Endothelial cell of umbilical vein (primary cell): ENCODE measurements around the gene TLR8. TPM values are rescaled to one million over a fixed set of nuclear protein-coding genes. Genes with fewer than 3 reads are reported as not detected.

Source experiments
- BruUV-seq: library from RNA; stranded (reverse); fragments of 400-500 nt; replicated peaks from 2 replicates; lab custom pipeline; 2021; lab: Mats Ljungman, UMichigan
- CTCF ChIA-PET: fragments of 300-600, 350-600 bp; sonication (Branson Sonifier 250); formaldehyde crosslinking; loops from one replicate; lab custom pipeline; 2021; ENCODE audit warnings: antibody characterized with exemption, inconsistent platforms; lab: Charles Lee
- POLR2A ChIA-PET: fragments of 300-600, 350-600 bp; sonication (Branson Sonifier 250); formaldehyde crosslinking; loops from one replicate; lab custom pipeline; 2021; ENCODE audit warnings: antibody characterized with exemption, inconsistent platforms; lab: Charles Lee
- DNase-seq: peaks from one replicate; pipeline ENCODE4 v3.0.0-alpha.2; 2011; ENCODE audit warnings: low read depth, low spot score
- FAIRE-seq: peaks from 2 replicates; lab custom pipeline; 2011; peaks lifted over from hg19 to GRCh38; lab: Jason Lieb, UNC
- H2AFZ ChIP-seq: 2 replicates; pipeline ENCODE4 v1.6.0; 2012; ENCODE audit warnings: low read depth, low read length, control low read depth, inconsistent platforms
- H3K27ac ChIP-seq: 2 replicates; pipeline ENCODE4 v1.5.1; 2011; ENCODE audit warnings: low read depth, mild to moderate bottlenecking, control low read depth, low read length, moderate library complexity; ENCODE audit not compliant: insufficient read depth
- H3K27me3 ChIP-seq, 2 experiments: 2 replicates each; pipeline versions ENCODE4 v1.6.0 to v1.6.1; 2011; ENCODE audit warnings: low read length in 2 of 2, mixed read lengths in 1 of 2; ENCODE audit not compliant: control insufficient read depth in 2 of 2, insufficient read depth in 2 of 2
- H3K36me3 ChIP-seq, 2 experiments: 2 replicates in 1 of 2; 3 replicates in 1 of 2; pipeline ENCODE4 v1.5.1; 2011; ENCODE audit warnings: low read length in 2 of 2, mild to moderate bottlenecking in 1 of 2, moderate library complexity in 1 of 2; ENCODE audit not compliant: control insufficient read depth in 2 of 2, insufficient read depth in 2 of 2; ENCODE audit errors: extremely low read depth in 1 of 2
- H3K4me1 ChIP-seq: 3 replicates; pipeline ENCODE4 v1.5.1; 2011; ENCODE audit warnings: mild to moderate bottlenecking, low read length; ENCODE audit not compliant: control insufficient read depth, insufficient read depth; ENCODE audit errors: extremely low read depth
- H3K4me2 ChIP-seq: 2 replicates; pipeline ENCODE4 v1.6.1; 2011; ENCODE audit warnings: low read length, control low read depth, mixed read lengths; ENCODE audit not compliant: insufficient read depth
- H3K4me3 ChIP-seq, 3 experiments: fragments of 200-600 bp in 1 of 3; sonication (generic), shearing (Covaris generic) in 1 of 3; replicated peaks in 1 of 3; 2 replicates each; pipeline ENCODE4 v1.5.1; 2011 to 2016; ENCODE audit warnings: control low read depth in 3 of 3, low read length in 3 of 3, mild to moderate bottlenecking in 2 of 3, inconsistent platforms in 1 of 3, low read depth in 1 of 3, moderate library complexity in 1 of 3; ENCODE audit not compliant: insufficient read depth in 1 of 3
- H3K79me2 ChIP-seq: 2 replicates; pipeline ENCODE4 v1.6.0; 2012; ENCODE audit warnings: low read length, inconsistent platforms; ENCODE audit not compliant: control insufficient read depth, insufficient read depth
- H3K9ac ChIP-seq: replicated peaks from 2 replicates; pipeline ENCODE3; 2011; ENCODE audit warnings: low read length, control low read depth; ENCODE audit not compliant: insufficient read depth; ENCODE audit errors: extremely low read depth
- H3K9me1 ChIP-seq: replicated peaks from 3 replicates; pipeline ENCODE4 v1.6.0; 2011; ENCODE audit warnings: mild to moderate bottlenecking, low read length; ENCODE audit not compliant: control insufficient read depth, insufficient read depth; ENCODE audit errors: extremely low read depth
- H3K9me3 ChIP-seq: replicated peaks from 2 replicates; pipeline ENCODE4 v1.5.1; 2012; ENCODE audit warnings: low read length, inconsistent platforms; ENCODE audit not compliant: control insufficient read depth, insufficient read depth
- H4K20me1 ChIP-seq: replicated peaks from 2 replicates; pipeline ENCODE3; 2011; ENCODE audit warnings: mild to moderate bottlenecking, low read length; ENCODE audit not compliant: control insufficient read depth, insufficient read depth; ENCODE audit errors: extremely low read depth
- CTCF ChIP-seq, 2 donors: IDR thresholded peaks; 1 replicate in 1 of 2; 2 replicates in 1 of 2; pipeline ENCODE4 v1.5.1; 2011; ENCODE audit warnings: low read length in 2 of 2, mild to moderate bottlenecking in 2 of 2, moderate library complexity in 2 of 2, control low read depth in 1 of 2, inconsistent platforms in 1 of 2, low read depth in 1 of 2; ENCODE audit not compliant: insufficient read depth in 1 of 2; ENCODE audit errors: extremely low read depth in 1 of 2
- EZH2 ChIP-seq: IDR thresholded peaks from 2 replicates; pipeline ENCODE4 v1.6.1; 2012; ENCODE audit warnings: borderline replicate concordance, low read depth, mild to moderate bottlenecking, moderate library complexity, low read length, inconsistent platforms; ENCODE audit not compliant: severe bottlenecking
- FOS ChIP-seq: IDR thresholded peaks from 2 replicates; pipeline ENCODE4 v1.6.1; 2011; ENCODE audit warnings: mild to moderate bottlenecking, low read length, moderate library complexity, borderline replicate concordance; ENCODE audit not compliant: insufficient read depth
- GATA2 ChIP-seq: IDR thresholded peaks from 2 replicates; pipeline ENCODE4 v1.7.0; 2011; ENCODE audit warnings: low read depth, mild to moderate bottlenecking, moderate library complexity, mixed read lengths, low read length; ENCODE audit not compliant: insufficient read length, insufficient read depth
- MAX ChIP-seq: IDR thresholded peaks from 2 replicates; pipeline ENCODE4 v1.6.1; 2011; ENCODE audit not compliant: insufficient read depth, insufficient read length
- MYC ChIP-seq: IDR thresholded peaks from one replicate; pipeline ENCODE4 v1.6.1; 2011; ENCODE audit warnings: mild to moderate bottlenecking, low read depth, low read length
- POLR2A ChIP-seq: IDR thresholded peaks from 2 replicates; pipeline ENCODE4 v1.6.1; 2012; ENCODE audit warnings: low read depth, mild to moderate bottlenecking, control low read depth, low read length
- dilution Hi-C: fragments of 300-500 bp; cut with MboI; formaldehyde crosslinking; loops from one replicate; pipeline ENCODE4 v1.15.0; 2019; ENCODE audit warnings: low sequenced_read_pairs; ENCODE audit not compliant: extremely low pct_ligation_motif_present
- intact Hi-C: fragments of 100-400 bp; cut with micrococcal nuclease; formaldehyde crosslinking; loops from one replicate; pipeline ENCODE4 v1.10.0; 2022
- polyA plus RNA-seq, 4 experiments: library from polyadenylated mRNA; depleted of rRNA in 3 of 4; stranded (reverse) in 3 of 4; unstranded in 1 of 4; fragments of >200 nt; gene quantifications; 2 replicates each; pipeline versions ENCODE4 v1.2.1 to v1.2.3, GENCODE V29; 2011 to 2012; ENCODE audit warnings: missing spikeins in 1 of 4
- total RNA-seq: library from RNA; stranded (reverse); gene quantifications from 2 replicates; pipeline ENCODE4 v1.2.3, GENCODE V29; 2021

Gene TLR8
- total and polyA plus RNA-seq, 2 donors (not counting 3 experiments of a cell fraction or from before 2014, with no cell fraction given), result not detected

- Histone ChIP-seq H3K9me3 (no peaks in the 10 kb centered on the region), H3K36me3 (no peaks in the 10 kb centered on the region), H4K20me1 (no peaks in the 10 kb centered on the region), H3K4me3 (no peak within 1 kb of the TSS), H2AFZ (no peak within 1 kb of the TSS), H3K4me2 (no peak within 1 kb of the TSS), H3K27ac (no peak within 1 kb of the TSS), H3K4me1 (no peaks in the 10 kb centered on the region), H3K9ac (no peak within 1 kb of the TSS), H3K79me2 (no peaks in the 10 kb centered on the region), H3K9me1 (no peaks in the 10 kb centered on the region), H3K27me3 (peaks cover 0 to 6% of the 10 kb centered on the region in 2 experiments)
- ChIA-PET POLR2A (no interaction called here), CTCF (no interaction called here)
- DNase-seq (no peak), FAIRE-seq (no peak)
- intact Hi-C loops, result no loop called here
- no TSS peak for BruUV-seq
- dilution Hi-C loops, result no loop called here
- no peak for TF ChIP-seq MYC
- no peak for TF ChIP-seq CTCF (IDR thresholded peaks at IDR 0.05; ENCODE audit: extremely low read depth in 1 of 2, insufficient read depth in 1 of 2, low read depth in 1 of 2, low read length in 2 of 2)
- TF ChIP-seq MAX, result no peak
- no peak for TF ChIP-seq POLR2A
- no peak for TF ChIP-seq EZH2
- no peak for TF ChIP-seq GATA2
- TF ChIP-seq FOS, result no peak
Measured at GRCh38 chrX:12866451-12867377, 39.7 kb upstream of the TLR8 start, which contains the start of gene TLR7. TSS of gene TLR7 (plus strand) at chrX:12867072. CDS start at chrX:12867579, 507 bp downstream.
